NCI-H345 treated with DMSO at 0.1 percent for 48 hours (cell line): Measurements from ENCODE around the gene PRR36.
"Not testable (repeated sequence)": the region's sequence is repeated elsewhere in the genome, so short reads cannot be mapped to it uniquely, and the experiment has no call there.

Experiments
- DNase-seq: peaks from one replicate; lab custom pipeline; 2025; ENCODE audit not compliant: unreplicated experiment; lab: John Stamatoyannopoulos, UW

PRR36 gene

DNA sequence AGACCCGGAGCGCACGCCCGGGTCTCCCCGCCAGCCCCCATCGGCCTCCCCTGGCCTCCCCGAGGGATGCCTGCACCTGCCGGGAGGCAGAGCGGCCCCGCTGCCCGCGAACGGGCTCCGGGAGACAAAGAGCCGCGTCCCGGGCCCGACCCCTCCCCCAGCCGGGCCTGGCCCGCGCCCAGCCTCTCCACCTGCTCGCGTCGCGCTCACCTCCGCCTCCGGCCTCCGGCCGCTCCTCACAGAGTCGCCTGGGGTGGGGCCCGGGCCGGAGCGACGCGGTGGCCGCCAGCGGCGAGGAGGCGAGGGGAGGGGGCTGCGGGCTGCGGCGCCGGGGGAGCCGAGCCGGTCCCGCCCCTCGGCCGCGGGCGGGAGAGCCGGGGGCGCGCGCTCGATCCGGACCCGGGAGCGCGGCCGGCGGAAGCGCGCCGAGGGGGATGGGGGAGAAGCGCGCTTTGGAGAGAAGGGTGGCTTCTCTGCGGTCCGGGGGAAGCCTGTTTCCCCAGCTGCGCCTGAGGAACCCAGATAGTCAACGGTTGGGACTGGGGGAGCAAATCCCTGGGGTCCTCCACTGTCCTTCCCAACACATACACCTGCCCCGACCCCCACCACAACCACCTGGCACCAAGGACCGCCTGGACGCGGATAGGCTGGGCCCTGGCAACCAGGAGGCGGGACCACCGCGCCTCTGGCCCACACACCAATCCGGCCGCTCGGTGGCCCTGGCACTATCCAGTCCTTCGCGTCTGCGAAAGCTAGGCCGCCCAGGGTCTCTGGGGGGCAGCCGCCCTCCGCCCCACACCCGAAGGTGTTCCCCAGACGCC is at the start of gene PRR36:
PRR36 (minus strand) TSS at position 315 of the 821 bp plus-strand sequence. CDS start 701 bp downstream, outside the sequence.
- peak; percentile 74 for DNase-seq

DNA sequence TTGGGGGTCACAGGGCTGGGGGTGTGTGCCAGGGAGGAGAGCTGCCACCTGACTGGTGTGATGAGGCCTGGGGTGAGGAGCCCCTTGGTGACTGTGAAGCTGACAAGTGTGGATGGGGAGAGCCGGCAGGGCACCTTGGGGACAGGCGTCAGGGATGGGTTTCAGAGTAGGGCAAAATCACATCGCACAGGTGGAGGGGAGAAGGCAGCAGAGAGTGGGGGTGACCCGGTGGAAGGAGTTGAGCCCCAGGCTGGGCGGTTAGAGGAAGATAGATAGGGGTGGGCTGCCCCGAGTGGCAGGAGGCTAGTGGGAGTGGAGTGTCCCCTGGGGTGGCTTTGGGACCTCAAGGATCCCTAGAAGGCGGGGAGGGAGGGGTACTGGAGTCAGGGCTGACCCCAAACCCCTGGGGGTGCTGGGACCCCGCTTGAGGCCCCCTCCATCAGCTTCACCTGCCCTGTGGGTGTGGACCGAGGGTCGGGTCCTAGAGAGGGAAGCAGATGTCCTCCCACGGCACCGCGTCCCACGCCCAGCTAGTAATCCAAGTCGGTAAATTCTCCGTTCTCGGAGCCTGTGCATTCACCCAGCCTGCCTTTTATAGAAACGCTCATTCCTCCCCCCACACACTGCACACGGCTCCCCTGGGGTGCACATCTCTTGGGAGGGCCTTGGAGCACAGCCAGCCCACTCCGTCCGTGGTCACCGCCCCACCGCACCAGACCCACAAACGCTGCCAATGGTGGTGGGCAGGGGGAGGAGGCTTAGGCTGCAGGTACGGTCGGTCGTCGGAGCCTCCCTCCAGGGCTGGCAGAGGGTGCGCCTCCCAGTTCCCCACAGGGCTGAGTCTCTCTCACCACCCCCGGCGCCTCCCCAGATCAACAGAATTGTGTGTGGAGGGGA is 49.4 kb upstream of the PRR36 start:
- DNase-seq, result no peak

DNA sequence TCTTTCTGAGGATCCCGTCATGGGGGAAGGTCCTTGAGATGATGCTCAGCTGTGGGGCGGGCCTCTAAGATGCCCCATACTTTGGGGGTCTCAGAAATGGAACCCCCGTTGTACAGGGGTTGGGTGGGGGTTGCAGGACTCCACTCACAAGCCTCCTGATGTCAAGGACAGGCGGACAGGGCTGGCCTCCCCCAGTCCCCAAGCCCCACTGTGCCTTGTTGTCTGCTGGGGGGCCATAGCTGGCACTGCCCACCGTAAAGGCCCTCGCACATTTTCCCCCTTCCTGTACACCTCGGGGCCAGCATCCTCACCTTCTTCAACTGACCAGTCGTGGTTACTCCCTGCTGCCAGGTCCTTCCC is 48.6 kb upstream of the PRR36 start:
- no peak for DNase-seq

DNA sequence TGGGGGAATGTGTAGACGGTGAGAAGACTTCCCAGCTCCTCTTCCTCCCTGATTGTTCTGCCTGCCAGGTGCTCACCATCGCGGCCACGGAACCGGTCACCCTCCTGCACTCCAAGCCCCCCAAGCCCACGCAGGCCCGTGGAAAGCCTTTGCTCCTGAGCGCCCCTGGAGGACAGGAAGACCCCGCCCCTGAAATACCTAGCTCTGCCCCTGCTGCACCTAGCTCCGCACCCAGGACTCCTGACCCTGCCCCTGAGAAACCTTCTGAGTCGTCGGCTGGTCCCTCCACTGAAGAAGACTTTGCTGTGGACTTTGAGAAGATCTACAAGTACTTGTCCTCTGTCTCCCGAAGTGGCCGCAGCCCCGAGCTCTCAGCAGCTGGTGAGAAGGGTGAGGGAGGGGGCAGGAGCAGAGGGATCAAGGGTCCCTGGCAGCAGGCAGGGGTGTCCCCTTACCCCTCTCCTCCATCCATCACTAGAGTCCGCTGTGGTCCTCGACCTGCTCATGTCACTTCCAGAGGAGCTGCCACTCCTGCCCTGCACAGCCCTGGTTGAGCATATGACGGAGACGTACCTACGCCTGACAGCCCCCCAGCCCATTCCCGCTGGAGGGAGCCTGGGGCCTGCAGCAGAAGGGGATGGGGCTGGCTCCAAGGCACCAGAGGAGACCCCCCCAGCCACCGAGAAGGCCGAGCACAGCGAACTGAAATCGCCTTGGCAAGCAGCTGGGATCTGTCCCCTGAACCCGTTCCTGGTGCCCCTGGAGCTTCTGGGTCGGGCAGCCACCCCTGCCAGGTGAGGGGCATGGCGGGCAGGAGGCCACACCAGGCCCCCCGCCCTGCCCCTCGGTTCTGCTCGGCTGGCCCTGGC is 48.0 kb upstream of the PRR36 start:
- DNase-seq, result no peak

DNA sequence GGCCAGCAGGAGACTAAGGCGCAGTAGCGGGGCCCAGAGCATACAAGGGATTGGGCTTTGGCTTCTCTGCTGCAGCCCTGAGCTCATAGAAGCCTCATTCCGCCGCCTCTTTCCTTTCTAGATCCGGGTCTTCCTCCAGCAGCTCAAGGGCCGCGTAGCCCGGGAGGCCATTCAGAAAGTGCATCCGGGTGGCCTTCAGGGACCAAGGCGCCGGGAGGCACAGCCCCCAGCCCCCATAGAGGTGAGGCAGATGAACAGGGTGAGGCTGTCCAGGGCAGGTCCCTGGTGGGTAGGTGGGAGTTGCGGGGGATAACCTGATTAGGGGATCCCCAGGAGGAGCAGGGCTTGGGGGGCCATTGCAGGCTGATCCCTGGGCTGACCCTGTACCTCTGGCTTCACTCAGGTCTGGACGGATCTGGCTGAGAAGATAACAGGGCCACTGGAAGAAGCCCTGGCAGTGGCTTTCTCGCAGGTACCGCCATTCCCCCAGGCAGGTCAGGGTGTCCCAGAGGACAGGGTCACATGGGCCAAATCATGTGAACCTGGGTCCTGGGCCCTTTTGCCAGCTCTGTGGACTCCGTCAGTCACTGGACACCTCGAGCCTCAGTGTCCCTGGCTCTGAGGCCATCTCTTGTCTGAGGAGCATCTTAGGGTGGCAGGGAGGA is 47.2 kb upstream of the PRR36 start:
- DNase-seq, result no peak

DNA sequence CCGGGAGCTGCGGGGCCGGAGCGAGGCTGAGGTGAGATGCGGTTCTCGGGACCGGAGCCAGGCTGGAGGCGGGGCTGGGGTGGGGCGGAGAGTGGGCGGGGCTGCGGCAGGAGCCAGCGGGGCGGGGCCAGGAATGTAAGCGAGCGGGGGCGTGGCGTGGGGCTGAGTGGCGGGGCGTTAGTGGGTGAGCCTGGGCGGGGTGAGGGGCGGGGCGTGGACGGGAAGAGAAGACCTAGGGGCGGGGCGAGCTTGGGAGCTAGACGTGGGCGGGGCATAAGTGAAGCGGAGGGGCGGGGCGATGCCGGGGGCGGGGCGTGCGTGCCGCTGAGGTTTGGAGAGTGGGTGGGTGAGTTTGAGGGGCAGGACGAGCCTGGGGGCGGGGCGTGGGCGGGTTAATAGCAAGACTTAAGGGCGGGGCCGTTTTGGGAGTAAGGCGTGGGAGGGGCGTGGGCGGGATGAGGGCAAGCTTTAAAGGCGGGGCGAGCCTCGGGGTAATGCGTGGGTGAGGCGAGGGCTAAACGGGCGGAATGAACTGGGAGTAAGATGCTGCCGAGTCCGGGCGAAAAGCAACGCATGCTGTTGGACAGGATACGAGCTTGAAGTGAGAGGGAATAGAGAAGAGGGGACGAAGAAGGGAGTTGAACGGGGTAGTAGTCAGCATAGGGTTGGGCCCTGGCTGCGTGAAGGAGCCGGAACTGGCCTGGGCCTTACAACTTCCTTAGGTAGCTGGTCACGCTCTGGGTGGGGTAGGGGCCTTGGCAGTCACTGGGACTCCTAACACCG is 46.5 kb upstream of the PRR36 start:
- peak; percentile 90 for DNase-seq

DNA sequence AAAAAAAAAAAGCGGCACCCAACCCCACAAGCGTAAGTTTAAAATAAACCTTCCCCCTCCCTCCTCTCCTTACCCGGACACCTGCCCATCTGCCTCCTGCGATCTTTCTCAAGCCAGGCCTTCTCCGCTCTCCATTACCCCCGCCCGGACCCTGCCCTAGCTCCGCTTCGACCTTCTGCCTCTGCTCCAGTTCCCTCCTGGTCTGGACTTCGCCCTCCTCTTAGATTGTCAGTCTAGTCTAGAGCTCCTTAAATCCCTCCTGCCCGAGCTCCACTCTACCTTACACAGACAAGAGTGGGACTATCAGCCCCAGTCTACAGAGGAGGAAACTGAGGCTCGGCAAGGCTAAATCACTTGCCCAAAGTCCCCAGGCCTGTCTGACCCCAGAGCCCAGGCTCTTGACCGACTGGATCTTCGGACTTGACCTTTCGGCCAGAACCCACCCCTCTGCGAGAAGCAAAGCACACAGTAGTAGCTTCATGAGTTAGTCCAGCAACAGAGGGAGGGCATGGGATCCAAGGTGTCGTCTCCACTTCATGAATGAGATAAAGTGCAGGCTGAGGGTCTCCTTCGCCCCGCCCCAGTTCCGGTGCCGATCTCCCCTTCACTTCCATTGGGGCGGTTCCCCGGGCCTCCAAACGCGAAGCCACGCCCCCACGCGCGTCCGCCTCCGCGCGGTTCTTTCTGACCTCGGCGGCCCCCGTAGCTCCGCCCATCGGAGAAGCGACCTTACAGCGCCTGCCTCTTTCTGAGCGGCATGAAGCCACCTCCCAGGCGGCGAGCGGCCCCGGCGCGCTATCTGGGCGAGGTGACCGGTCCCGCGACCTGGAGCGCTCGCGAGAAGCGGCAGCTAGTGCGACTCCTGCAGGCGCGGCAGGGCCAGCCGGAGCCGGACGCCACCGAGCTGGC is 45.7 kb upstream of the PRR36 start, which contains the start of gene SNAPC2:
SNAPC2 (plus strand) TSS at position 729 of the 909 bp plus-strand sequence; CDS start at position 758, 29 bp downstream.
- peak; percentile 84 for DNase-seq

DNA sequence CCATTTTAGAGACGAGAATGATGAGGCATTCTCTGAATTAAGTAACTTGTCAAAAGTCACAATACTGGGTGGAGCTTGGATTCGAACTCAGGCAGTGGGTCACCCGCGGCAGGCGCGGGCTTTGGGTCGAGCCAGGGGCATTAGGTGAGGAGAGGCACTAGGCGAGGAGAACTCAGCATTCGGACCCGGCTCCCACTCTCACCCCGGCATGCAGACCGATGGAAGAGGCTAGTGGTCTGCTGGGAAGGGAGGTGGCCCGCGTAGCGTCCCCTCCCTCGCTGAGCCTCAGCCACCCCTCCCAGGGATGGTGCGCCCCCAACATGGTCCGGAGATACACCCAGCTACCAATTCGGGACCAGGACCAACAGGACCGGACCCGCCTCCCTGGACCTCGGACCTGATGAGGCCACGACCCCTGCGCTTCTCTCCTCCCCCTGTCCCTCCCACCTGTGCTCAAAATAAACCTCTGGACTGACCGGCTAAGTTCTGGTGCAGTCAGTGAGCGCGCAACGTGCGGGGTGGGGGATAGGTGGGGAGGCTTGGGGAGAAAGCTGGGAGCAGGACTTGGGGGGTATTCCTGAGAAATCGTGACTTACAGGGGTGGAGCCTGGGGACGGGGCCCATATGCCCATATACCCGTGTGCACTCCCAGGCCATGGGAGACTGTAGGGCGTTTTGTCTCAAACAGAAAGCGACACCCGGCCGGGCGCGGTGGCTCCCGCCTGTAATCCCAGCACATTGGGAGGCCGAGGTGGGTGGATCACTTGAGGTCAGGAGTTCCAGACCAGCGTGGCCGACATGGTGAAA is 44.6 kb upstream of the PRR36 start:
- no peak for DNase-seq

DNA sequence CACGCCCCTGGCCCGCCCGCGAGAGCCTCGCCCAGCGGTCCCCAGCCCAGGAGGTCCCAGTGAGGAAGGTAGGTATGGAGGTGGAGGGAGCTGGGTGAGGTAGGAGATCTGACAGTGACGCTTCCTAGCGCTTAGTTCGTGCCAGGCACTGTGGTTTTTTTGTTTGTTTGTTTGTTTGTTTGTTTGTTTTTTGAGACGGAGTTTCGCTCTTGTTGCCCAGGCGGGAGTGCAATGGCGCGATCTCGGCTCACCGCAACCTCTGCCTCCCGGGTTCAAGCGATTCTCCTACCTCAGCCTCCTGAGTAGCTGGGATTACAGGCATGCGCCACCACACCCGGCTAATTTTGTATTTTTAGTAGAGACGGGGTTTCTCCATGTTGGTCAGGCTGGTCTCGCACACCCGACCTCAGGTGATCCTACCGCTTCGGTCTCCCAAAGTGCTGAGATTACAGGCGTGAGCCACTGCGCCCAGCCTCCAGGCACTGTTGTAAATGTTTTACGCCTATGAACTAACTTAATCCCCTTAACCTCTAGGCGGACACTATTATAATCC is 43.9 kb upstream of the PRR36 start:
- not testable (repeated sequence) for DNase-seq

DNA sequence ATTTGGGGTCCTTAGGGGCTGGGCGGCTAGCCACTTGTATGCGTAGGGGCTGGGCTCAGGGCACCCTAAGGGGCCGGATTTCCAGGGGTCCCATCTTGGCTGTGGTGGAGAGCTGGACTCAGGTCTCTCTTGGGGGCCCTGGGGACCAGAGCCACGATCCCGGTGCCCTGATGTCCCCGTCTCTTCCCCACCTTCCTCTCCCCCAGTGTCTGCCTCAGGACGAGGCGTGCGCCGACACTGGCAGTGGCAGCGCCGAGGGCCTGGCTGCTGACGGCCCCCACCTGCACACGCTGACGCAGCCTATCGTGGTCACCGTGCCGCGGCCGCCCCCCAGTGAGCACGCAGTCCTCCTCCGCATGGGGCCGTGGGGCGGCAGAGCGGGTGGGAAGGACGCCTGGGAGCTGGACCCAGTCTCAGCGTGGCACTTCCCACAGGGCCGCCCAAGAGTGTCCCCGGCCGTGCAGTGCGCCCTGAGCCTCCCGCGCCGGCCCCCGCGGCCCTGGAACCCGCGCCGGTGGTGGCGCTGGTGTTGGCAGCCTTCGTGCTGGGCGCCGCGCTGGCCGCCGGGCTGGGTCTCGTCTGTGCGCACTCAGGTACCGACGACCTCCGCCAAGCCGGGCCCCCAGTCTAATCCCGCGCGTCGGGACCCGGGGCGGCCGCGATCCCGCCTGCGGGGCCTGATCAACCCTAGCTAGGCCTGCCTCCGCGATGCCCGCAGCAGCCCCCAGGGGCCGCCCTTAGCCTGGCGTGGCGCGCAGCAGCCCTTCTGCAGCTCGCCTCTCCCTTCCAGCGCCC is 43.3 kb upstream of the PRR36 start:
- DNase-seq, result peak; percentile 29

DNA sequence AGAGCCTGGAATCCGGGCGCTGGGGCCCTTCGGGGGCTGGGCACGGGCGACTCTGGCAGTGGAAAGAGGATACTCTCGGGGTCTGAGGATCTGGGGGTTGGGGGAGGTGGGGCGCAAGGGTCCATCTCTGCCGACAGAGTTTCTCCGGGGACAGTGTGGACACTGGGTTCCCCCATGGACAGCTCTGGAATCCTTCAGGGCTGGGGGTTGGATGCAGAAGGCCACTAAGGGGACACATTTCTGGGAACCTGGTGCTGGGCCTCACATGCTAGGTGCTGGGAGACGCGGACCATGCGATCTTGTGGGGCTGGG is 42.7 kb upstream of the PRR36 start:
- no peak for DNase-seq

DNA sequence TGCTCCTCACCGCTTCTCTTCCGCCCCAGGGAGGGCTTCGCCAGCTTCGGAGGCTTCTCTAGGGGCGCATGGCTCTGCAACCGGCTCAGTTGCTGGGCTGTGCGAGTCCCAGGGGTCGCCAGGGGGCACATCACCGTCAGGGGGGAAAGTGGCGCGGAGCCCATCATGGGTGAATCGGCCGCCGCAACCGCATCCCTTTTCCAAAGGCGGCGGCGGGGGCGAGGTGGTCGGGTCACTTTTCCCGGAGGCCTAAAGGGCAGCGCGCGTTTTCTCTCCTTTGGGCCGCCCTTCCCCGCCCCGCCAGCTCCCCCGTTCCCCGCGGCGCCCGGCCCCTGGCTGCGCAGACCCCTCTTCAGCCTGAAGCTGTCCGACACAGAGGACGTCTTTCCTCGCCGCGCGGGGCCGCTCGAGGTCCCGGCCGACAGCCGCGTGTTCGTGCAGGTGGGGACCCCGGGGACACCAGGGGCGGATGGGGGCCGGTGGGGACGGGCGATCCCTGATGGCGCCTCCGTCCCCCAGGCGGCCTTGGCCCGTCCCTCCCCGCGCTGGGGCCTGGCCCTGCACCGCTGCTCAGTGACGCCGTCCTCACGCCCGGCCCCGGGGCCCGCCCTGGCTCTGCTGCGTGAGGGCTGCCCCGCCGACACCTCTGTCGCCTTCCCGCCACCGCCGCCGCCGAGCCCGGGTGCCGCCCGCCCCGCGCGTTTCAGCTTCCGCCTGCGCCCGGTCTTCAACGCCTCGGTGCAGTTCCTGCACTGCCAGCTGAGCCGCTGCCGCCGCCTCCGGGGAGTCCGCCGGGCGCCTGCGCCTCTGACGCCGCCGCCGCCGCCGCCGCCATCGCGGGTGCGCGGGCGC is 42.1 kb upstream of the PRR36 start:
- DNase-seq, result no peak

DNA sequence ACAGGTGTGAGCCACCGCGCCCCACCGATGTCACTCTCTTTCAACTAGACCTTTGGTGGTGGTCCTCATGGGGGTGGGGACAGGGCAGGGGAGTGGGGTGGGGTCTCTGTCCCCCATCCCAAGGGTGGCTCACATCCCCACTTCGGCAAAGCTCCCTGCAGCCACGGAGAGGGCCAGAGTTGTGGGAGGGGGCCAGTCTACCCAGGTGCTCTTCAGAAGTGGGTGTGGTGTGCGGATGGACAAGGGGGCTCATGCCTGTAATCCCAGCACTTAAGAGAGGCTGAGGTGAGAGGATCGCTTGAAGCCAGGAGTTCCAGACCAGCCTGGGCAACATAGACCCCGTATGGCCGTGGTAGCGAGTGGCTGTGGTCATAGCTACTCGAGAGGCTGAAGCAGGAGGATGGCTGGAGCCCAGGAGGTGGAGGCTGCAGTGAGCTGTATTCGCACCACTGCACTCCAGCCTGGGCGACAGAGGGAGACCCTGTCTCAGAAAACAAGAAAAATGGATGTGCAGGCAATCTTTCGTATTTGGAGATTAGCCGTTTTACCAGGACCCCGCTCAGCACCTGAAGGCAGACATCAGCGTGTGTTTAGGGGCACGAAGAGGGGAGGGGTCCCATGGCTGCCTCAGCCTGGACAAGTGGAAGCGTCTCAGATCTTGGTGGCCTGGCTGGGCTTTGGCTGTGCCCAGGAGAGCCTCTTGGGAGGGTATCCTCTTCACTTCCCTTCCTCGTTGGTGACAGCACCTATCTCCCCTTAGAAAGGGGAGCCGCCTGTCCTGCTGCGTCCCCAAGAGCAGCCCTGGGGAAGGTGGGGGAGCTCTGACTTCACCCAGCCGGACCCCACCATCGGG is 41.3 kb upstream of the PRR36 start:
- no peak for DNase-seq

DNA sequence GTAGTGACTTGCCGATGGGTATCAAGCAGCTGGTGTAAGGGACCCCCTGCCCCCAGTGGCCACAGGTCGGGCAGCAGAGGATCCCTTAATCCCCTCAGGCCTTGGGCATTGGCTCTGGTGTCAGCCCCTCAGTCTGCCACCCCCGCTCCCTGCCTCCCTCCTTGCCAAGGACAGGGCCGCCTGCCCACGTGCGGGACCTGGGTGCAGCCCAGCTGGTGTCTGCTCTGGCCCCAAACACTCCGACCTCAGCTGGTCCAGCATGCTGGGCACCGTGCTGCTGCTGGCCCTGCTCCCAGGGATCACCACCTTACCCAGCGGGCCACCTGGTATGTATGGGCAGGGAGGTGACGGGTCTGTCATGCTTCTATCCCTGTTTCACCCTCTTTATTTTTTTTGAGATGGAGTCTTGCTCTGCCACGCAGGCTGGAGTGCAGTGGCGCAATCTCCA is 40.4 kb upstream of the PRR36 start, which contains the start of gene TGFBR3L:
TGFBR3L (plus strand) TSS at position 233 of the 448 bp plus-strand sequence.
- no peak for DNase-seq

DNA sequence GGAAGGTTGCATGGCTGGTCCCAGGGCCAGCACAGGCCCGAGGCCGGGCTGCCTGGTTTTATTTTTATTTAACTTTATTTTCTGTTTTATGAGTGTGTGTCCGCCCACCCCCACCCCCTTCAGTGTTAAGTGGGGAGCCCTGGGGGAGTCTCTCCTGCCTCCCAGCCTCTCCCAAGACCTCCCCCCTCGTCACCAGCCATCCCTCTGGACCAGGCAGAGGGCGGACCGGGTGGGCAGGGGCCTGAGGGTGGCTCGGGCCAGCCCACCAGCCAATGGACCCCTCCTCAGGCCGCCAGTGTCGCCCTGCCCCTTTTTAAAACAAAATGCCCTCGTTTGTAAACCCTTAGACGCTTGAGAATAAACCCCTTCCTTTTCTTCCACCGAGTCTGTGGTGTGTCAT is 39.9 kb upstream of the PRR36 start:
- no peak for DNase-seq
